ENCODE data around the gene AOAH.
"Not testable (repeated sequence)": the region's sequence is repeated elsewhere in the genome, so short reads cannot be mapped to it uniquely, and the experiment has no call there.

Gene AOAH

DNA sequence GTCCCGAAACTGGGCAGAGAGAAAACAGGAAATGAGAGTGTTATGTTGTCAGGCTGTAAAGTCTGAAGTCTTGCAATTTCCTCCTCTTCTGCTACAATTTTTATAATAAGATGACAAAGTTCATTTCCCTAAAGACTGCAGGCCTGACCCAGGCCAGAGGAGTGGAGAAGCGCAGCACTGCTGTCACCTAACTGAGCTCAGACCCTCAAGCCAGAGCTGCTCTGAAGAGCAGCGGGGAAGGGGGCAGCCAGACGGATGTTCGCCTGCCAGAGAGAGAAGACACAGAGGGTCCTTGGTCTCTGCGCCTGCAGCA lies 12.6 kb upstream of the AOAH start:
- DNase-seq (ENCODE audit: low read depth in 1 of 2, low spot score in 1 of 2) = no peak

DNA sequence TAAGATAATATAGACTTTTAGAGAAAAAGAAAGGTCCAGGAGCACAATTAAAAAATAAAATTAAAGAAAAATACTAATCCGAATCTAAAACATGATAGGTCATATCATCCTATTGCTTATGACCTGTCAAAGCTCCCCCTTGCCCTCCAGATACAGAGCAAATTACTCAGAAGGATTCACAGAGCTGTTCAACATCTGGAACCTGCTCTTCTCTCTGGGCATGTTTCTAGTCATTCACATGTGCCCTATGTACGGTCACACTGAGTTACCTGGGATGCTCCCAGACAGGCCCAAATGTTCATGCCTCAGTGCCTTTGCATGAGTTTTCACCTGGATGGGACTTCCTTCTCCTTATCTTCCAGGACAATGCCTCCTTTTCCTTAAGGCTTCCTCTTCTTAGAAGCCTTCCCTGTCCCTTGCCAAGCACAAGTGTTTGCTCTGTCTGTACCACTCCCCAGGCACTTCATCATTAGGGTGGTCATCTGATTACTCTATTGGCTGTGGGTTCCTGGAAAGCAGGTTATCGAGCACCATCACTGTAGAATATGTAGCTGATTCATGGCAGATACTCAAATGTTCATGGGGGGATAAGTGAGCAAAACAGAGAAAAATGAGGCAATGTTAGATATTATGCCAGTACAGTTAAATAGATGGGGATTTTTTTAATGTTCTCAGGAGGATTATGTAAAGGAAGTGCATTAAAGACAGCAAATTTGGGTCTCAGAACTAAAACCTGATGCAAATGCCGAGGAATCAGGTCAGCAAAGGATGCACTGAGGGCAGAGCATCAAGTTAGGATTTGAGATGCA lies 12.0 kb upstream of the AOAH start:
- no peak for DNase-seq (ENCODE audit: low read depth in 1 of 2, low spot score in 1 of 2)

DNA sequence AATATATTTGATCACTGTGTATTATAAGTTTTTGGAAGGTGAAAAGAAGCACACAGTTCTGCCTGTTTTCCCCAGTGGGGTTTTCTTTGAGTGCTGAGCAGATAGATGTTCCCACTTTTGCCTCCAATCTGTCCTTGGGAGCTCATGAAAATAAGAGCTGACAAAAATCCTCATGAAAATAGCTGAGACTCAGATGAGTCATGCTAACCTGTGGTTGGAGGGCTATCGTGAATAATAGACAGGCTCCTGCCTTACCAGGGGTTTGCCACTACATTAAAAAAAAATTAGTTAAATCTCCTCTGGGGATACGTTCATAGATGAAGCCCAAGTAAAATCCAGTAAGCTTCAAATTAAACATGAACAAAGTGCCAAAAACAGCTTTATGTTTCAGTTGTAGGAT lies 10.9 kb upstream of the AOAH start:
- DNase-seq (ENCODE audit: low read depth in 1 of 2, low spot score in 1 of 2) = no peak

DNA sequence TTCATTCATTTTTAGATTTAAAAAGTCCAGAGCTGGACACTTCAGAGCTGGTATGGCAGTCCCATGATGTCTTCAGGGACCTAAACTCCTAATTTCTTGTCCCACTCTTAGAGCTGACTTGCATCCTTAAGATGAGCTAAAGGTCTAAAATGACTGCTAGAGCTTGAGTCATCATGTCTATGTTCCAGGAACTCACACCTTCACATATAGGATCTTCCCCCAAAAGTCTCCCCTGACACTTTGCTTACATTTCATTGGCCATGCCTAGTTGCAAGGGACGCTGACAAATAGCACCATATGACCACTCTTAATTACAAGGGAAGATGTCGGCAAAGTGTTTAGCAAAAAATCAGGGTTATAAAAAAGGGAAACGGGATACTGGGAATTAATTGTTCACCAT lies 10.4 kb upstream of the AOAH start:
- DNase-seq (ENCODE audit: low read depth in 1 of 2, low spot score in 1 of 2) = no peak

DNA sequence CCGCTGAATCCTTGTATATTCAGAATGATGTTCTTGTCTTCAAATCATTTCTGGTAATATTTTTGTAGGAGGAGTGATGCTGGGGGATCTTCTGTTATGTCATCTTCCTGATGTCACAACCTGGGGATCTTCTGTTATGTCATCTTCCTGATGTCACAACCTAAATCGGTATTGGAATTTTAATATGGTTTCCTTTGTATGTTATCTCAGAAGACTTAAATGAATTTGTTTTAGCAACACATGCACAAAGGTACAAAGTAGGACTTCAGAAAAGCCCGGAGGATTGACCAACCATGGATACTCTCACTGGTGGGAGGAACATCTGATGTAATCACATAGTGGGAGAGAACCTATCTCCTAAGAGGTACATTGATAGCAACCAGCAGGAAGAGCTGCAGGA lies 9.1 kb upstream of the AOAH start:
- DNase-seq (ENCODE audit: low read depth in 1 of 2, low spot score in 1 of 2) = no peak

DNA sequence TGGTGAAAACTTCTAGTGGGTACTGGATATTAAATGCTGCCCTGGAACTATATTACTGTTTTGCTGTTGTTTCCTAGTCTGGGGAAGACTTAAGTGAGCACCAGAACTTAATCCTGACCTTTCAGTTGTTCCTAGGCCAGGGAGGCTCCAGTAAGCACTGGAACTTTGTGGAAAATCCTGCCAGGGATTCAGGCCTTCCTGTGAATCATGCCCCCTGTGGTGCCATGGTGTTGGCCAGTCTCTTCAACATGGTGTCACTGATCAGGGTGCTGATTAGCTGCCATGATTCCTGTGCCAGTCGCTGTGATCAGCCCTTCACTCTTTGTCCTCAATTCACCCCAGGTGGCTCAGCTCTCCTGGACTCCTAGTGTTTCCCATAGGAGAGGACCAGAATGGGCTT lies 8.5 kb upstream of the AOAH start:
- no peak for DNase-seq (ENCODE audit: low read depth in 1 of 2, low spot score in 1 of 2)

DNA sequence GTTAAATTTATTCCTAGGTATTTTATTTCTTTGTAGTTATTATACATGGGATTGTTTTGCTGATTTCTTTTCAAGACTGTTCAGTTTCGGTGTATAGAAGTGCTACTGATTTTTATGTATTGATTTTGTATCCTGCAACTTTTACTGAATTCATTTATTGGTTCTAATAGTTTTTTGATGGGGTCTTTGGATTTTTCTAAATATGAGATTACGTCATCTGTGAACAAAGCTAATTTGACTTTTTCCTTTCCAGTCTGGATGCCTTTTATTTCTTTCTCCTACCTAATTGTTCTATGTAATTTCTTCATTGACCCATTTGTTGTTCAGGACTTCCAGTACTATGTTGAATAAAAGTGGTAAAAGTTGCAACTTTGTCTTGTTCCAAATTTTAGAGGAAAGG lies 5.8 kb upstream of the AOAH start:
- DNase-seq (ENCODE audit: low read depth in 1 of 2, low spot score in 1 of 2) = no peak

DNA sequence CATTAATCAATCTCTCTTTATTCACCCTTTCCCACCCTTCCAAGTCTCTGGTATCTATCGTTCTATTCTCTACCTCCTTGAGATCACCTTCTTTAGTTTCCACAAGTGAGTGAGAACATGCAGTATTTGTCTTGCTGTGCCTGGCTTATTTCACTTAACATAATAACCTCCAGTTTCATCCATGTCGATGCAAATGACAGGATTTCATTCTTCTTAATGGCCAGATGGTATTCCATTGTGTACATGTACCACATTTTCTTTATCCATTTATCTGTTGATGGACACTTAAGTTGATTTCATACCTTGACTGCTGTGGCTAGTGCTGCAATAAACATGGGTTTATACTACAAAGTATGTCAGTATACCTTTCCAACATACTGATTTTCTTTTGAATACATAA lies 3.8 kb upstream of the AOAH start:
- DNase-seq (ENCODE audit: low read depth in 1 of 2, low spot score in 1 of 2) = no peak

DNA sequence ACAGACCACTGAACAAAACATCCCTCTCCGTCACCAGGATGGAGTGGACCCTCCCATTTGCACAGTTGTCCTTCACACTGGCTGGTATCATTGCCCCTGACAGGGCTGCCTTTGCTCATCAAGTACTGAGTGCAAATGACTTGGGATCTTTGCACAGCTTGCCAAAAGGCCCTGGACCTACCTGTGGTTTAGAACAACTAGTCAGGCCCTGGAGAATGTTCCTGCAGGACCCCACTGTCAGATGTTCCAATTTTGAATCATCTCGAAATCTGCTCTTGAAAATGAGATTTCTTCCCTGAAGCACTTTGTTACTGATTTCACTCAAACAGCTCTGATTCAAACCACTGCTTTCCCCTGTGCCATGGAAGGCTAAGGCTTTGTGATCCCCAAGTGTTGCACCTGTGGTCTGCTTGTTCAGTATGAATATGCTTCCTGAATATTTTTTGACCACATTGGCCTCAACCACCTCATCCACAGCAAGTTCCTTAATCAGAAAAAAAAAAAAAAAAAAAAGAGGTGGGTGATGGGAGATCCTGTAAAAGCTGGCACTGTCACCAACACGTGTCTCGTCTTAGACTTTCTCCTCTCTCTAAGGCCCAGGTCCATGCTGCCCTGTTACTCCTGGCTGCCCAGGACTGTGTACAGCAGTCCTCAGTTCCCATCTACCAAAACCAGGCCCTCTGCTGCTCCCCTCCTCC lies 2.7 kb upstream of the AOAH start:
- DNase-seq (ENCODE audit: low read depth in 1 of 2, low spot score in 1 of 2) = no peak

DNA sequence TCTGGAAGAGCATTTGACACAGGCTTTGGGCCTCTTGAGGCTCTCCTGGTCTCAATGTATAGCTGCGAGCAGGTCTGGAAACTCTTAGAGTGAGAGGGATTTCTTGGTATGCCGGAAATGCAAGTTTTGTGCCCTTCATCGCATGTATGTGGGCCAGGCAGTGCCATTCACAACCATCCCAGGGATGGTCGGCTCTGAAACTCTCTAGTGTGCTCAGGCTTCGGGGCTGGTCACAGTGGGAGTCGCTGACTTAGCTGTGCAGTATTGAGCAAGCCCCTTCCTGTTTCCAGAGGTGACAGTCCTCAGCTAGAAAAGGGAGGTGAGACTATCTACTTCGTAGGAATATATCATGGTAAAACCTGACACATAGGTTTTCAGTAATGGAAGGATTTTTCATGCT lies 2.0 kb upstream of the AOAH start:
- no peak for DNase-seq (ENCODE audit: low read depth in 1 of 2, low spot score in 1 of 2)

DNA sequence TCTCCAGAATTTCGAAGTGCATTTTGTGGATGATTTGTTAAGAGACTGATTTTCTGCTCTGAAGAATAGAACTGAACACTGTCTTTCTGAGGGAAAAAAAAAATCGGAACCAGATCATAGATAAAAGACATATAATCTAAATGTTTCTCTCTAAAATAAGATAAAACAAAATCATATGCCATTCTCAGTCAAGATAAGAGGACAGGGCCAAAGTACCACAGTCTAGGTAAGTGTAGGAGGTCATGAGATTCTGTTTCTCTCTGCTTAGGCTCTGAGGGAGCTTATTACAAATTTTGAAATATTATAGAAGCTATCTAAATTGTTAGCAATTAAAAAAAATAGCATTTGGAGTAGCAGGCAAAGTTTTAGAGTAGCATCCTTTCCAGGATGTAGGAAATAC lies 702 bp upstream of the AOAH start:
- DNase-seq (ENCODE audit: low read depth in 1 of 2, low spot score in 1 of 2) = no peak

DNA sequence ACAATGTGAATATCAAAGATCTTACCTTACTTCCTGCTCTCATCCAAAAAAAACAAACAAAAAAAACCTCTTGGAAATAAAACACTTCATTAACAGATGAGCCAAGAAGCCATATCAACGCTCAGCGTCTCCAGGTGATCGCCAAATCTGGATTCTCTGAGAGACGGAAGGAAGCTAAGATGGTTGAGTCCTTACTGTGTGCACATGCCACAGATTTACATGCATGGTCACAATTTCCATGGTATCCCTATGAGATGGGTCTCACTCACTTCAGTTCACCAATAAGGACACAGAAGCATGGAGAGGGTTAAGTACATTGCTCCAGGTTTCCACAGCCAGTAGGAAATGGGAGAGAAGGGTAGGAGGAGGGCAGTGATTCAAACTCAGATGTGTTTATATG lies 1.0 kb downstream of the AOAH start:
- no peak for DNase-seq (ENCODE audit: low read depth in 1 of 2, low spot score in 1 of 2)

DNA sequence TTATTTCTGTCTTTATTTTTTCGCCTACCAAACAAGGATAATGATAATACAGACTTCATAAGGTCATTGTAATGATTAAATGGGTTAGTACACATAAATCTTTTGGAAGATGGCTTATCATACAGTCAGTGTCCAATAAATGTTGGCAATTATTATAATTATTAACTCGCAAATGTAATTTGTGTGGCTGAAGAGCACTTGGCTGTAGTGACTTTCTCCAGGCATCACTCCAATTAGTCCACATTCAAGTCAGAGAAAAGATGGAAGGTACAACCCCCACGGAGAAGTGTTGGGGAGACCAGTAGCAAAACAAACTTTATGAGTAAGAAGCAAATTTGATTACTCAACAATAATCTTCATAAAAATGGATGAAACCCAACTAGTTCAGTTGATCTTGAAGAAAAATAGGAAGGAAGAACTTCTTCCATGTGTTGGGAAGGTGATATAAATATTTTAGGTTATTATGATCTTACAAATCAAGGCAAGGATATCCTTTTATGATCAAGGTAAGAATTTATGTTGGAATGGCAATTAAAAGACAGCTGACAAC lies 5.1 kb downstream of the AOAH start:
- no peak for DNase-seq (ENCODE audit: low read depth in 1 of 2, low spot score in 1 of 2)

DNA sequence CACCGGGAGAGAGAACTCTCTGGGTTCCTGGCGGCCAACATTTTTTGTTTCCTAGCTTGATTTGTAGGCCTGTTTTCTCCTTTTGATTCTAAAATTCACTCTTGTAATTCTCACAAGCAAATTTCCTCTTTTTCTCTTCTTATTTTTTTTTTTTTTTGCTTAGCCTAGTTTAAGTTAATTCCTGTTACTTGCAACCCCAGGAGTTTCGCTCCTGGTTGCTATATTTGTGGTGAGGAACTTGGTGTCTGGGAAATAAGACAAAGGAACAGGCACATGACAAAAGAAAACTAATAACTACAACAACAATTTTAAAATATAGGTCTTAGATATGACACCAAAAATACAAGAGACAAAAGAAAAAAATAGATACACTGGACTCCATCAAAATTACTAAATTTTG lies 6.7 kb downstream of the AOAH start:
- no peak for DNase-seq (ENCODE audit: low read depth in 1 of 2, low spot score in 1 of 2)

DNA sequence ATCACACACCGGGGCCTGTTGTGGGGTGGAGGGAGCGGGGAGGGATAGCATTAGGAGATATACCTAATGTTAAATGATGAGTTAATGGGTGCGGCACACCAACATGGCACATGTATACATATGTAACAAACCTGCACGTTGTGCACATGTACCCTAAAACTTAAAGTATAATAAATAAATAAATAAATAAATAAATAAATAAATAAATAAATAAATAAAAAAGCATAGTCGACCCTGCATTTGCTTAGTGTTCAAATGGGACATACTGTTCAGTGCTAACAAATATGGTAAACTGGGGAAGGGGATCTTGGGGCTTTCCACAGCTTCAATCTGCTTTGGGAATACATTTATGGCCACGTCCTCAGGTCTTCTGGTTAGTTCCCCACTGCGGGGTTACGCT lies 7.5 kb downstream of the AOAH start:
- not testable (repeated sequence) for DNase-seq (ENCODE audit: low read depth in 1 of 2, low spot score in 1 of 2)

DNA sequence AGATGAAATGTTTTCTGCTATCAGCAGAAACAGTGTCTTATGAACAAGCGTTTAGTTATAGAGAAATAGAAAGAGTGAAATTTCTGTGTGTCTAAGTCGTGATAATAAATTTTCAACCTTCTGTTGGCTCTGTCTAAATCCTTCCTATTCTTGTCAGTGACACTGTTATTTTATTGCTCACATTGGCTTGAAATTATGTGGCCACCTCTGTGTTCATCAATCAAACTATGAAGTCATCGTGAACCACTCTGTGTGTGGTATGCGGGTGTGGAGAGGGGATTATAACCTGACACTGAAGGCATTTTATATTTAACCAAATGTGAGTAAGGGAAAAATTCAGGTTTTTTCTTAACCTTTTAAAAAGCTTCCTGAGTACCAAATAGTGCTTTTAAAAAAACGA lies 12.3 kb downstream of the AOAH start:
- no peak for DNase-seq (ENCODE audit: low read depth in 1 of 2, low spot score in 1 of 2)

DNA sequence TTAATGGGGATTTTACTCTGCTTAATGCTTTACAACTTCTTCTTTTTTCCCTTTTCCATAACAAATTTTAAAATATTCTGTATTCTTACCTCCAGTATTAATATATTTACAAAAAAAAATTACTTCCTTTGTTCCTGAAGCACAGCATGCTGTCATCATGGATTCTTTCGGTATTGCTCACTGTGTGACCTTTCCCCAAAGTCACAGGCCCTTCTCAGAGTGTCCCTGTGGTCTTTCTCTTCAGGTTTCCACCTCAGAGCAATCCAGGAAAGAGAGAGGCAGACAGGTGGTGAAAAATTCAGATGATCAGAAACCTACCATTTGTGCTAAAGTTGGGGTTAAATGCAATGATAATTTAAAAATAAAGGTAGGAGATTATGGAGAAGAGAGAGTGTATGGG lies 13.0 kb downstream of the AOAH start:
- no peak for DNase-seq (ENCODE audit: low read depth in 1 of 2, low spot score in 1 of 2)

DNA sequence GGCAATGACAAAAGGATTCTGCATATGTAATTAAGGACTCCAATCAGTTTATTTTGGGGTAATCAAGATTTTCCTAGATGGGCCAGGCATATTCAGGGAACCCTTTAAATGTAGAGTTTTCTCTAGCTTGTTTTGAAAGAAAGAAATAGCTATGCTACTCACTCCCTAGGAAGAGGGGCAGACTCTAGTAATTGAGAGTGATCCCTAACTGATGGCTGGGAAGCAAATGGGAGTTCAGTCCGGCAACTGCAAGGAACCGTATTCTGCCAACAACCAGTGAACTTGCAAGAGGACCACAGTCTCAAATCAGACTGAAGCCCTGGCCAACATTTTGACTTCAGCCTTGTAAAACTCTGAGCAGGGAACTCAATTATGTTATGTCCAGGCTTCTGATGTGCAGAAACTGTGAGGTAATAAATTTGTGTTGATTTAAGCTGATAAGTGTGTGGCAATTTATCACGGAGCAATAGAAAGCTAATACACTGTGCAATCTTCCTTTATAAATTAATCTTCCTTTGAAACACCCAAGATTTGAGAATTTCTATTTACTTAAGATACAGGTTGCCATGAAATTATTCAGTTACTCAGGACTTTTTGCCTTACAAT lies 14.0 kb downstream of the AOAH start:
- DNase-seq (ENCODE audit: low read depth in 1 of 2, low spot score in 1 of 2) = no peak

DNA sequence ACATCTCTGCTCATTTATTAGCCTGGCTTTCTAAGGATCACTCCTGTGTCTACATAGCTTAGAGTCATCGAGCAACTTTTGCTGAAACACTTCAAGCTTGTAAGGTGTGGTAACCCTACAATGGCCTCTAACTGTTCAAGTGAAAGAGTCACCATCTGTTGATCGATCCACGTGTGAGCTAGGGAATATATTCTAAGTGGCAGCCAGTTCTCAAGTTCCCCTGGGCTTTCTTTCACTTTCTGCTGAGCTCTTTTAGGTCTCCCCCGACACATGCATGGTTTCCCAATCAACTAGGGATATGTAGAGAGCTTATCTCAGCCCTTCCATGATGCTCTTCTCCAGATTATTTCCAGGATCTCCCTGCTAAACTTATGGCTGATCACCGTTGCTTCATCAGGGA lies 15.5 kb downstream of the AOAH start:
- DNase-seq (ENCODE audit: low read depth in 1 of 2, low spot score in 1 of 2) = no peak

DNA sequence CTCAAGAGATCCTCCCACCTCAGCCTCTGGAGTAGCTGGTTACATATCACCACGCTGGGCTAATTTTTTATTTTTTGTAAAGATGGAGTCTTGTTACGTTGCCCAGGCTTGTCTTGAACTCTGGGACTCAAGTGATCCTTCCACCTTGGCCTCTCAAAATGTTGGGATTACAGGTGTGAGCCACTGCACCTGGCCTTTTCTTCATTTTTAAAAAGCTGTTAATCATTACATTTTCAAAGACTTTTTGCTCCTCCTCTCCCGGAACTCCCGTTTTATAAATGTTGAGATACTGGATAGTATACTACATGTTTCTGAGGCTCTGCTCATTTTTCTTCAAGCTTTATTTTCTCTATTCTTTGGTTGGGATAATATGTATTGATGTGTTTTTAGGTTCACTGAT lies 16.4 kb downstream of the AOAH start:
- no peak for DNase-seq (ENCODE audit: low read depth in 1 of 2, low spot score in 1 of 2)

DNA sequence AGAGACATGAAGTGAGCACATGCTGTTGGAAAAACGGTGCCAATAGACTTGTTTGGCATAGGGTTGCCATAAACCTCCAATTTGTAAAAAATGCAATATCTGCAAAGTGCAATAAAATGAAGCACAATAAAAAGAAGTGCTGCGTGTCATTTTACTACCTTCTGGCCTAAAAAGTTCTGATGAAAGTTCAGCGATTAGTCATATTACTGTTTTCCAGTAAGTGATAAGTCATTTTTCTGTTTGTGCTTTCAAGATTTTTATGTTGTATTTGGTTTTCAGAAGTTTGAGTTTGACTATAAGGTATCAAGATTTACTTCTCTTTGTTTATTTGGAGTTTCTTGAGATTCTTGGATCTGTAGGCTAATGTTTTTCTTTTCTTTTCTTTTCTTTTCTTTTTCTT lies 16.8 kb downstream of the AOAH start:
- DNase-seq (ENCODE audit: low read depth in 1 of 2, low spot score in 1 of 2) = no peak

DNA sequence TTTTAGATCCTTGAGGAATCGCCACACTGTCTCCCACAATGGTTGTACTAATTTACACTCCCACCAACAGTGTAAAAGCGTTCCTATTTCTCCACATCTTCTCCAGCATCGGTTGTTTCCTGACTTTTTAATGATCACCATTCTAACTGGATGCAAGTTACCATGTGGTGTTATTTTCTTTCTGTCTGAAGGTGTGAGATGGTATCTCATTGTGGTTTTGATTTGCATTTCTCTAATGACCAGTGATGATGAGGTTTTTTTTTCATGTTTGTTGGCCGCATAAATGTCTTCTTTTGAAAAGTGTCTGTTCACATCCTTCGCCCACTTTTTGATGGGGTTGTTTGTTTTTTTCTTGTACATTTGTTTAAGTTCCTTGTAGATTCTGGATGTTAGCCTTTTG lies 20.4 kb downstream of the AOAH start:
- not testable (repeated sequence) for DNase-seq (ENCODE audit: low read depth in 1 of 2, low spot score in 1 of 2)
